Sigmoid colon (tissue), 4 donors: Measurements from ENCODE around the gene PRR14L.

ENCODE experiments used
- CTCF ChIP-seq, 4 experiments: fragments of 450-650 bp in 3 of 4; fragments of 200-600 bp in 1 of 4; IDR thresholded peaks; one replicate each; pipeline ENCODE4 v1.5.1; 2016 to 2019; ENCODE audit warnings: antibody characterized with exemption in 4 of 4, mild to moderate bottlenecking in 3 of 4, moderate library complexity in 2 of 4
- EP300 ChIP-seq, 4 donors: sonication (generic); formaldehyde crosslinking; IDR thresholded peaks; one replicate each; pipeline ENCODE4 v1.6.1; 2017; ENCODE audit warnings: antibody characterized with exemption in 4 of 4
- POLR2A ChIP-seq, 2 donors: fragments of 450-650 bp; IDR thresholded peaks; one replicate each; pipeline ENCODE4 v1.6.1; 2016; ENCODE audit warnings: antibody characterized with exemption in 2 of 2, mild to moderate bottlenecking in 2 of 2, moderate library complexity in 2 of 2

GRCh38 chr22:31738566-31738965, 11.4 kb downstream of the PRR14L start:
- TF ChIP-seq CTCF (IDR thresholded peaks at IDR 0.05) = no peak
- no peak for TF ChIP-seq POLR2A (IDR thresholded peaks at IDR 0.05)
- no peak for TF ChIP-seq EP300 (IDR thresholded peaks at IDR 0.05)
